Spinal cord (tissue), 10 donors: ENCODE measurements around the gene SERAC1. TPM values are rescaled to one million over a fixed set of nuclear protein-coding genes. Genes with fewer than 3 reads are reported as not detected.

ENCODE experiments used
- DNase-seq, 6 donors: peaks; one replicate each; pipeline versions ENCODE4 v3.0.0 to v3.0.0-alpha.2; 2013 to 2015; ENCODE audit warnings: low spot score in 6 of 6, low read depth in 4 of 6
- H3K27ac ChIP-seq: one replicate; pipeline ENCODE4 v1.5.1; 2013; ENCODE audit warnings: low read depth, low read length, control low read depth
- H3K27me3 ChIP-seq: one replicate; pipeline ENCODE4 v1.6.1; 2013; ENCODE audit warnings: low read length; ENCODE audit not compliant: control insufficient read depth, insufficient read depth
- H3K36me3 ChIP-seq: one replicate; pipeline ENCODE4 v1.6.1; 2013; ENCODE audit warnings: low read length; ENCODE audit not compliant: control insufficient read depth, insufficient read depth
- H3K4me1 ChIP-seq: one replicate; pipeline ENCODE4 v1.6.1; 2013; ENCODE audit warnings: low read length; ENCODE audit not compliant: control insufficient read depth, insufficient read depth
- H3K4me3 ChIP-seq: one replicate; pipeline ENCODE4 v1.5.1; 2013; ENCODE audit warnings: low read depth, low read length, control low read depth
- H3K9me3 ChIP-seq: one replicate; pipeline ENCODE4 v1.6.1; 2013; ENCODE audit warnings: low read length; ENCODE audit not compliant: control insufficient read depth, insufficient read depth
- WGBS: methylation state at CpG from one replicate; pipeline ENCODE4 v1.1.5; 2013; ENCODE audit warnings: missing lambda C conversion rate; ENCODE audit not compliant: insufficient coverage; 5-methylcytosine and 5-hydroxymethylcytosine counted together
- polyA plus RNA-seq, 2 donors: library from polyadenylated mRNA; unstranded; fragments of 120-200 nt; gene quantifications; one replicate each; pipeline ENCODE4 v1.2.1, GENCODE V29; 2013; ENCODE audit not compliant: insufficient read length in 2 of 2
- total RNA-seq, 2 donors: library from RNA; depleted of rRNA in 1 of 2; stranded (reverse); fragments of 120-200 nt in 1 of 2; fragments of >200 nt in 1 of 2; gene quantifications; one replicate each; pipeline versions ENCODE4 v1.2.3 to v1.2.4, GENCODE V29; 2013 to 2014
- donor health status: healthy.

Gene SERAC1
- total and polyA plus RNA-seq, 4 donors, result 14.7 to 19.8 (median 15.7) TPM

GRCh38 chr6:158073776-158074175 lies 94.3 kb downstream of the SERAC1 start:
- Histone ChIP-seq H3K4me3 (no peak overlapping the region), H3K27me3 (no peaks in the 10 kb centered on the region), H3K9me3 (no peaks in the 10 kb centered on the region), H3K27ac (no peak overlapping the region), H3K36me3 (peaks cover 12% of the 10 kb centered on the region), H3K4me1 (peaks cover 14% of the 10 kb centered on the region)
- 73% methylated on average over 3 of the region's 3 CpGs for WGBS
- peak in 1 of 6 donors; percentile 15 for DNase-seq

DNA sequence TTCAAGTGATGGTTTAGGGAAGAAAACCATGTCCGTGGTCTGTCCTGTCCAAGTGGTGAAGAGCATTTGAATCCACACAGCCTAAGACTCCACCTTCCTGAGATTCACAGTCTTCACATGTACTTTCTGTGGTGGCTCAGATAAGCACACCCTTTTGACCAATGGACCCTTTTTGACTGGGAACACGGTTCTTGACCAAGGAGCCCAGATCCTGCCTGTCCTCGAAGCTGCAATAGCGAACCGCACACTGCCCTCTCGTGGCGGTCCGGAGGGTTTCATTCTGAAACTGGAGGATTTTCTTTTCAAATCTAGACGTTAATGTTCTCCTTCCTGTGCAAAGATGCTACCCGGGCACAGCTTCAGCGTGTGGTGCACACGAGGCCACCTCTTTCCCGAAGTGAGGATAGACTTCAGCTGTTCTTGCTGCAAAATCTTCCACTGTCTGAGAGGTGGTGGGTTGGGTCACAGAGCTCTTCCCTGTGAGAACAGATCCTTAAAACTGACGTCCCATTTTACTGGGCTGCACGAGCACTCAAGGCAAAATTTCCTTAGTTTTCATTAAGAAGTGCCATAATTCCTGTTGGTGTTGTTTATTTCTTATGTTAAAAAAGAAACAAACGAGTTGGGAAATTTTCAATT lies 95.9 kb downstream of the SERAC1 start:
- Histone ChIP-seq H3K27ac (no peak overlapping the region), H3K36me3 (peaks cover 16% of the 10 kb centered on the region), H3K27me3 (no peaks in the 10 kb centered on the region), H3K4me1 (peaks cover 14% of the 10 kb centered on the region), H3K4me3 (no peak overlapping the region), H3K9me3 (no peaks in the 10 kb centered on the region)
- peak in 5 of 6 donors; percentile 43 to 92 (median 58) for DNase-seq
- whole genome bisulfite sequencing, result 14% methylated on average over 14 of the region's 16 CpGs

DNA sequence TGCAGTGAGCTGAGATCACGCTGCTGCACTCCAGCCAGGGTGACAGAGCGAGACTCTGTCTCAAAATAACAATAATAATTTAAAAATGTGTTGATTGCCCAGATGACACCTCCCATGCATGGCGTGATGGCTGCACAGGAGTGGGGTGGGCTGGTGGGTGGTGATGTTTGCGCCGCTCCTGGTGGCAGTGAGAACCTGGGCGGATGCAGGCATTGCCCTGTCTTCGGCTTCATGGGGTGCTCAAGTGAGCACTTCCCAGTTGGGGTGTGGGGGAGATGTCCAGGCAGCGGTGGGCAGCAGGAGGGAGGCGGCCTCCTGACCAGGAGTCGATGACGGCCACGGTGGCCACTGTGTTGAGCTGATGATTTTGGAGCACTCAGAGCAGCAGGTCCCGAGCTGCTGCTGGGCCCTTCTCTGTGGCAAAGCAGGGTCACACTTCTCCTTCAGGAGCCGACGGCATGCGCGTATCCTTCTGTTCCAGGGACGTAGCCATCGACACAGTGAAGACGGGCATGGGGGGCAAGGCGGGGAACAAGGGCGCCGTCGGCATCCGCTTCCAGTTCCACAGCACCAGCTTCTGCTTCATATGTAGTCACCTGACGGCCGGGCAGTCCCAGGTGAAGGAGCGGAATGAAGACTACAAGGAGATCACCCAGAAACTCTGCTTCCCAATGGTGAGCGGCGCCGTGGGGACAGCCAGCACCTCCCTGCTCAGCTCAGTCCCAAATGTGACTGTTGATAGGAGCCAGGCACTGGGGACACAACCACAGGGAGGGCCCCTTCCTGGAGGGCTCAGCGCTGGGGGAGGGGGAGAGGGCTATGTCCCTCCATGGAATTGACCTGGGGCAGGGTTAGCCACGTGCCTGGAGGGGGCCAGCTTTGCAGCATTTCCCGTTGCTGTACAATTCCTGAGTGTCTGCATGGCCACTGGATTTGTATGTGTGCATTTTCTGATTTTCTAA lies 96.7 kb downstream of the SERAC1 start:
- no peak for DNase-seq
- WGBS, result 94% methylated on average over 29 of the region's 34 CpGs
- no peaks in the 10 kb centered on the region for H3K9me3 ChIP-seq
- no peak overlapping the region for H3K4me3 ChIP-seq
- peaks cover 17% of the 10 kb centered on the region for H3K36me3 ChIP-seq
- H3K27me3 ChIP-seq, result no peaks in the 10 kb centered on the region
- H3K4me1 ChIP-seq, result peaks cover 14% of the 10 kb centered on the region
- H3K27ac ChIP-seq, result no peak overlapping the region

GRCh38 chr6:158070513-158070912 lies 97.5 kb downstream of the SERAC1 start:
- peak in 3 of 6 donors; percentile 23 to 74 (median 64) for DNase-seq
- H3K4me1 ChIP-seq, result peaks cover 14% of the 10 kb centered on the region

GRCh38 chr6:158069800-158070195 lies 98.3 kb downstream of the SERAC1 start:
- Histone ChIP-seq H3K36me3 (peaks cover 21% of the 10 kb centered on the region), H3K27ac (no peak overlapping the region), H3K27me3 (no peaks in the 10 kb centered on the region), H3K9me3 (no peaks in the 10 kb centered on the region), H3K4me3 (no peak overlapping the region), H3K4me1 (peaks cover 14% of the 10 kb centered on the region)
- WGBS, result 62% methylated on average over 4 of the region's 6 CpGs
- DNase-seq, result no peak

More at GRCh38 chr6:158070513-158070912, 97.5 kb downstream of the SERAC1 start:
- H3K9me3 ChIP-seq, result no peaks in the 10 kb centered on the region
- H3K27me3 ChIP-seq, result no peaks in the 10 kb centered on the region
- H3K36me3 ChIP-seq, result peaks cover 19% of the 10 kb centered on the region
- H3K4me3 ChIP-seq, result no peak overlapping the region
- WGBS, result 67% methylated on average over 8 of the region's 10 CpGs
- no peak overlapping the region for H3K27ac ChIP-seq

DNA sequence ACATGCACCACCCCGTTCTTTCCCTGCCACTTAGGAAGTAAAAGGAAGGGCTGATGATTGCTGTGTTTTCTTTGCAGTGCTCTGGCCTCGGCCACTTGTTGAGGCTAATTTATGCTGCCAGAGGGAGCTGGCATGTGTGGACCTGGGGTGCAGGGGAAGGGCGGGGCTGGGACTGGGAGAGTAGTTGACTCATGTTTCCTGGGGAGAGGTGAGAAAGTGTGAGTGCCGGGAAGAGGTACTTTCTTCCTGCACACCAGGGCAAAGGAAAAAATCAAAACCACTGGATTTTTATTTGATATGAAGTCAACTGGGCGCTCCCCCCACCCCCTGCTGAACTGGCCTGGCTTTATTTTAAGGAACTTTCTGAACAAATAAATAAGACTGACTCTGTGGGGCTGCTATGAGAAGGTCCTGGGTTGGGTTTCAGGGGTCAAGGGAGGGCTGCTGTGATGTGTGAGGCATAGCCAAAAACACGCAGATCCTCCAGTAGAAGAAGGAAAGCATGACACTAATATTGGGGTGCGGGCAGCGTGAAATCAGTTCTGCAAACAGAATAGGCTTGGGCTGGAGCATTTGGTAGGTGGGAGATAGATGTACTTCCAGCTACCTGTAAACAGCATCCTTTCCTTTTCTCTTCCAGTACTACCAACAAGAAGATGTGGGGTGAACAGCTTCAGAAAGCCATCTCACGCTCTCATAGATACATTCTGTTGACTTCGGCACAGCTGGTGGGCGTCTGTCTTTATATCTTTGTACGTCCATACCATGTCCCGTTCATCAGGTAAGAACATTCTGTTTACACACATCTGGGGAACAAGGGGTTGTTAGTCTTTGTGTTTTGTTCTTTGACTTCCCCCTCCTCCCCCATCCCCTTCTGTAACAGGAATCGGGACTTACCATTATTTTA lies 98.9 kb downstream of the SERAC1 start:
- H3K9me3 ChIP-seq, result no peaks in the 10 kb centered on the region
- H3K36me3 ChIP-seq, result peaks cover 28% of the 10 kb centered on the region
- H3K27me3 ChIP-seq, result no peaks in the 10 kb centered on the region
- H3K27ac ChIP-seq, result no peak overlapping the region
- no peak for DNase-seq
- peaks cover 14% of the 10 kb centered on the region for H3K4me1 ChIP-seq
- WGBS, result 69% methylated on average over 6 of the region's 14 CpGs
- H3K4me3 ChIP-seq, result no peak overlapping the region

- no peak overlapping the region for H3K27ac ChIP-seq
- no peak for DNase-seq
- no peaks in the 10 kb centered on the region for H3K27me3 ChIP-seq
- H3K4me3 ChIP-seq, result no peak overlapping the region
- no peaks in the 10 kb centered on the region for H3K9me3 ChIP-seq
- H3K4me1 ChIP-seq, result peaks cover 11% of the 10 kb centered on the region
- H3K36me3 ChIP-seq, result peaks cover 33% of the 10 kb centered on the region
- 93% methylated on average over 9 of the region's 10 CpGs for WGBS
These were observed 99.7 kb downstream of the SERAC1 start for GRCh38 chr6:158068156-158068892.

DNA sequence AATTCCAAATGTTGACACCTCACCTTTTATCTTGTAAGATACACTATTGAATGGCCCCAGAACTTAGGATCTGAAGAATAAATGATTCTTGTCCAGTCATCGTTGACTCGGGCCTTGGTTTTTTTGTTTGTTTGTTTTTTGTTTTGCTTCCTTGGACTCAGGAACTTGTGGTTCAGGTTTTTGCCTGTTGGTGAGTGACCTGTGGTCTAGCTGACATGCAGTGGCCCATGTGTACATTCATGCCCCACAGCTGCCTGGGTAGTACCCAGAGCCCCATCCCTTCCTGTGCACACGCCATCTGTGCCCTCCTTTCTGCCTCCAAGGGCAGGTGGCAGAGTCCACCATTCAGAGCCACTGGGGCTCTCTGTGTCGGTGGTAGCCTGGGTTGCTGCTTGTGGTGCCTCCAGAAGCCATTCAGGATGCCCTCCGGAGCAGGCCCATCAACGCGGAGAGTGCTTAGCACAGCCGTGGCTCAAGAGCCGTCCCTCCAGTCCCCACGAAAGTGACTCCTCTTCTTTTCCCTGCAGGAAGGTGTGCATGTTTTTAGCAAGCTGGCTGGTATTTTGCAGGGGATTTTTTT lies 100.5 kb downstream of the SERAC1 start:
- no peaks in the 10 kb centered on the region for H3K27me3 ChIP-seq

More for the DNA sequence above, 100.5 kb downstream of the SERAC1 start:
- 95% methylated on average over 8 of the region's 10 CpGs for WGBS
- no peak for DNase-seq
- no peak overlapping the region for H3K4me3 ChIP-seq
- H3K9me3 ChIP-seq, result no peaks in the 10 kb centered on the region
- H3K27ac ChIP-seq, result no peak overlapping the region
- H3K36me3 ChIP-seq, result peaks cover 33% of the 10 kb centered on the region
- H3K4me1 ChIP-seq, result peaks cover 11% of the 10 kb centered on the region
